HG03469 (cell line): Measurements from ENCODE around the gene MYOM1.
"Not testable (repeated sequence)": the region's sequence is repeated elsewhere in the genome, so short reads cannot be mapped to it uniquely, and the experiment has no call there.

ENCODE experiments used
- ATAC-seq: cut with Tn5 transposase; IDR thresholded peaks from one replicate; pipeline ENCODE4 v1.9.1; 2021; ENCODE audit warnings: mild to moderate bottlenecking, moderate library complexity, moderate number of reproducible peaks; ENCODE audit not compliant: unreplicated experiment

Gene MYOM1

GRCh38 chr18:3221496-3221895, 1.7 kb upstream of the MYOM1 start:
- ATAC-seq = no peak

DNA sequence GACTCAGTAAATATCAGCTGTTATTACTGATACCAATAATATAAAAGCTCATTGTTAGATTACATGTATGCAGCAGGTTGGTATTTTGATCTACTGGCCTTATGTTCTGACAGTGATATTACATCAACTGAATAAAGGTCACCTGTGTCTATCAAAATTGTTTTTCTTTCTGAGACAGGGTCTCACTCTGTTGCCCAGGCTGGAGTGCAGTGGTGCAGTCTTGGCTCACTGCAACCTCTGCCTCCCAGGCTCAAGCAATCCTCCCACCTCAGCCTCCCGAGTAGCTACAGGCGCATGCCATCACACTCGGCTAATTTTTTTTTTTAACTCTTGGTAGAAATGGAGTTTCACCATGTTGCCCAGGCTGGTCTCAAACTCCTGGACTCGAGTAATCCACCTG, 1.1 kb upstream of the MYOM1 start:
- ATAC-seq = not testable (repeated sequence)

DNA sequence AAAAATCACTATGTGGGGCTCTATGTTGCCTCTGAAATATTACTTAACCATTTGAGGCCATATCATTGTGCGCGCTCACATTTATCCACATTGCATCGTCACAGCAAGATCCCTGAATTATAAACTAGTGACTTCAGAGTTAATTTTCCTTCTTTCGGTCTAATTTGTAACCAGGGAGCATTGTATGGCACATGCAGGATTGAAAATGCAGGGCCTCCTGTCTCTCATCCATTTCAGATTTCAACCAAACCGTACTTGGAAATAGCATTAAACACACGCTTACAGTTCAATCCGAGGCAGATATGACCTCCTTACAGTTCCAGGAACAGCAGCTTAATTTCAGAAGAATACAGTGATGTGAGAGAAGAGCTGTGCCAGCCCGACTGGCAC, 532 bp downstream of the MYOM1 start:
- ATAC-seq = no peak

GRCh38 chr18:3218819-3219218, 949 bp downstream of the MYOM1 start:
- no peak for ATAC-seq

- ATAC-seq = no peak
Observed at GRCh38 chr18:3217948-3218647, 1.7 kb downstream of the MYOM1 start.

DNA sequence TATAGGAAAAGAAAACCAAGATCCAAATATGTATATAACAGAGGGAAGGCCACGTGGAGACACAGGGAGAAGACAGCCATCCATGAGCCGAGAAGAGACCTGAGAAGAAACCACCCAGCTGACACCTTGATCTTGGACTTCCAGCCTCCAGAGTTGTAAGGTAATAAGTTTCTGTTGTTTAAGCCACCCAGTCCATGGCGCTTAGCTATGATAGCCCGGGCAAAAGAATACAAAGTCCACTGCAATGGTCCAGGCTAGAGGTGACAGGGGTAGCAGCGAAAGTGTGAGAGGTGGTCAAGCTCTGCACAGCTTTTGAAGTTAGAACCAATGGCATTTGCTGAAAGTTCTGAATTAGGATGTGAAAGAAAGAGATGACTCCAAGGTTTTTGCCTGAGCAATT, 2.8 kb downstream of the MYOM1 start:
- no peak for ATAC-seq

DNA sequence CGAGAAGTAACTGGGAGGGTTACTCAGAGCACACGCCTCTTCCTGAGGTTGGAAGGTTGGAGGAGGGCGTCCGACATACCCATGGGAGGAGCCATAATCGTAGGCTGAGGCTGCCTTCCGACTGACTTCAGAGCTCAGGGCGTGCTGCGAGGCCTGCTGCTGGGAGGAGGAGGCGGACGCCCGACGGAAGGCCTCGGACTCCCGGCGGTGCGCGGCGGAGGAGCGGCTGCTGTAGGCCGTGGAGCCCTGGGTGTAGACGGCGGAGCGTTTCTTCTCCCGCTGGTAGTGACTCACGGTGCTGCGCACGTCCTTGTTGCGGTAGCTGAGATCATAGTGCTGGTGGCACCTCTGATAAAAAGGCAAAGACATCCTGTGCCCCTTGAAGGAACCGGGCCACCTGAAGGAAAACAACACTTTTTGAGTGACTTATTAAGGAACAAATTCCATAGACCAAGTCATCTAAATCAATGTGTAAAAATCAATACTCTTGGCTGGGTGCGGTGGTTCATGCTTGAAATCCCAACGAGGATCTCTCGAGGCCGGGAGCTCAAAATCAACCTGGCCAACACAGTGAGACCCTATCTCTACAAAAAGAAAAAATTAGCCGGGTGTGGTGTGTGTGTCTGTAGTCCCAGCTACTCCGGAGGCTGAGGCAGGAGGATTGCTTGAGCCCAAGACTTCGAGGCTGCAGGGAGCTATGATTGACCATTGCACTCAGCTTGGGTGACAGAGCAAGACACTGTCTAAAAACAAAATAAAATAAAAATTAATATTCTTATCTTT, 4.7 kb downstream of the MYOM1 start:
- no peak for ATAC-seq

- ATAC-seq = no peak
Observed at GRCh38 chr18:3213300-3214059, 6.3 kb downstream of the MYOM1 start.

- no peak for ATAC-seq
Observed at GRCh38 chr18:3212657-3213056, 7.1 kb downstream of the MYOM1 start.

GRCh38 chr18:3211236-3211992, 8.4 kb downstream of the MYOM1 start:
- ATAC-seq = no peak

- ATAC-seq = peak; percentile 78
Observed at GRCh38 chr18:3209859-3210569, 9.8 kb downstream of the MYOM1 start.

- no peak for ATAC-seq
Observed at GRCh38 chr18:3207565-3207964, 12.2 kb downstream of the MYOM1 start.

- ATAC-seq = no peak
Observed at GRCh38 chr18:3205239-3205638, 14.5 kb downstream of the MYOM1 start.

DNA sequence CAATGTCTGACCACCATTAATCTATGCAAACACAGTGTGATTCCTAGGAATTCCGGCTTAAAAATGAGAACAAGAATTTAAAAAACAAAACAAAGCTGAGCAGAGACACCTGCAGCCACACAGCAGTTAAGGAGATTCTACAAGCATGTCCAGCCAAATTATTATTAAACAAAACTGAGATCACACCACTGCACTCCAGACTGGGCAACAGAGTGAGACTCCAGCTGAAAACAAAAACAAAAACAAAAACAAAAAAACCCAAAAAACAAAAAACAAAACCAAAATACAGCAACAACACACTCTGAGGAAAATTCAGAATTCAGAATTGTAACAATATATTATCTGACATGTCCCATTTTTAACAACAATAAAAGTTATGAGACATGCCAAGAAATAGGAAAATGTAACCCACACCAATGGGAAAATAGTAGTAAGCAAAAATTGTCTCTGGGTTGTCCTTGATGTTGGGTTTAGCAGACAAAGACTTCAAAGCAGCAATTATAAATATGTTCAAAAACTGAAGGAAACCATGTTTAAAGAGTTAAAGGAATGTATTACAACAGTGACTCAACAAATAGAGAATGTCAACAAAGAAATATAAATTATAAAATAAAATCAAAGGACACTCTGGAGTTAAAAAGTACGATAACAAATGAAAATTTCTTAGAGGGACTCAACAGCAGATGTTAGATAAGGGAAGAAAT, 19.7 kb downstream of the MYOM1 start:
- ATAC-seq = no peak

DNA sequence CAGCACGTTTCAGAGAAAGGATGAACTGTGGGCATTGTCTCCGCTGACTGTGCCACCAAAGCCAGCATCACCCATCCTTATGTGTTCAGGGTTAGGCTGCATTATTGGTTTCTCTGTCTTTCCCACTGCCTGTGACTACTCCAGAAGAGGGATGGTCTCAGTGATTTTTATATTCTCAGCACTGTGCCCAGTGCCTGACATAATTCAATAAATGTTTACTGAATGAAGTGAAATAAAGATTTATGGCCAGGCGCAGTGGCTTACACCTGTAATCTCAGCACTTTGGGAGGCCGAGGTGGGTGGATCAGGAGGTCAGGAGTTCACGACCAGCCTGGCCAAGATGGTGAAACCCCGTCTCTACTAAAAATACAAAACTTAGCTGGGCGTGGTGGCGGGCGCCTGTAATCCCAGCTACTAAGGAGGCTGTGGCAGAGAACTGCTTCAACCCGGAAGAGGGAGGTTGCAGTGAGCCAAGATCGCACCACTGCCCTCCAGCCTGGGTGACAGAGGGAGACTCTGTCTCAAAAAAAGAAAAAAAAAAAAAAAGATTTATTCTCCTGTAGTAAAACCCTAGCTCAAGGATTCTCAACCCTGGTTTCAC, 21.4 kb downstream of the MYOM1 start:
- not testable (repeated sequence) for ATAC-seq

DNA sequence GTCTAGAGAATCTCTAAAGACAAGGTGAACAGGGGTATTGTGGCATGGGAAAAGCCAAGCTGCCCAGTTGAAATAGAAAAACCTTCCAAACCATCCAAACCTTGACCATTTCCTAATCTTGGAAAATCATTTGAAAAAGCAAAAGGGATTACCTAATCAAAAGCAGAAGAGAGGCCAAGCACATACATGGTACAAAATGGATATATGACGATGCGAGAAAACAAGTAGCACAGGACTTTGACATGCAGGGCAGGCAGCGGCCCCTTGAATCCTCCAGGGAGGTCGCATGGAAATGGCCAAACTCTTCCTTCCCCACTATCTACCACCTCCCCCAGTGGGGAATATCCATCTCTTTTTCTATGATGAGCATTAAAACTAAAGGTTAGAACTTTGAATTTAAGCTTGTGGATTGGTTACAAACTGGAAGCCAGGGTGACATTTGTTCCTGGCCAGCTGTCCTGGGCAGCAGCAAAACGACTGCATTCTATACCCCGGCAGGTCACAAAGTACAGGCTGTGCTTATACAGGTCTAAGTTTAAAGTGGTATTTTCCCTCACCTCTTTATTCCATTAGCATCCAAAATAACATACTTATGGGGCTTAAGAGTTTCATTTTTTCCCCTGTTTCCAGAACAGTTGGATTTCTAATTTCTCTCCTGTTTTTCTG, 24.7 kb downstream of the MYOM1 start:
- ATAC-seq = no peak

DNA sequence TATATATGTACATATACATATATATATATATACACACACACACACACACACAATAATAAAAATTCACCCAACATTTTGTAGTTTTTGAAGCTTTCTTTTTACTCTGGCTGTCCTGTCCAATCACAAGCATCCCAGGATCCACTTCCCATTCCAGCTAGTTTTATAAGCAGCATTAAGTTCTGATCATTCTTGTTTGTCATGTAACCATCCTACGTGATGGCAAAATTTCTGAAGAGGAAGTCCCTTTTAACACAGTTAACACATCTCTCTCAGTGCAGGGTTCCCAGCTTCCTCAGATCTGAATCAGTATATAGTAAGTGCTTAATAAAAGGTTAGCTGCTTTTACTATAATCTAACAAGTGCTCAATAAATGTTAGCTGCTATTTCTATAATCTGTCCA, 26.4 kb downstream of the MYOM1 start:
- no peak for ATAC-seq

- ATAC-seq = no peak
Observed at GRCh38 chr18:3192752-3193151, 27.0 kb downstream of the MYOM1 start.

GRCh38 chr18:3192286-3192685, 27.5 kb downstream of the MYOM1 start:
- no peak for ATAC-seq
